ENCODE data around the gene MRPL1. TPM values are rescaled to one million over a fixed set of nuclear protein-coding genes. Genes with fewer than 3 reads are reported as not detected.
"Not testable (repeated sequence)": the region's sequence is repeated elsewhere in the genome, so short reads cannot be mapped to it uniquely, and the experiment has no call there.

Gene MRPL1
- total and polyA plus RNA-seq, 3 donors from 2014 or later = 11.5 to 17.9 (median 16.6) TPM

GRCh38 chr4:77930154-77930639 is 67.6 kb downstream of the MRPL1 start:
- no peak for TF ChIP-seq POLR2A (IDR thresholded peaks at IDR 0.05)
- TF ChIP-seq CTCF (IDR thresholded peaks at IDR 0.05) = no peak
- DNase-seq = no peak
- intact Hi-C loops (cut with DNase I; ENCODE audit: low total_unique reads) = no loop called here
- H3K4me1 ChIP-seq = no peaks in the 10 kb centered on the region
- no peaks in the 10 kb centered on the region for H3K27me3 ChIP-seq
- 96% methylated on average over 7 of the region's 7 CpGs for WGBS, 2 donors
- H3K4me3 ChIP-seq = no peak overlapping the region
- H3K36me3 ChIP-seq (ENCODE audit: low read depth, missing control alignments) = no peaks in the 10 kb centered on the region
- H3K9me3 ChIP-seq = no peaks in the 10 kb centered on the region
- H3K27ac ChIP-seq = no peak overlapping the region

GRCh38 chr4:77930876-77931275 is 68.2 kb downstream of the MRPL1 start:
- no peak for TF ChIP-seq CTCF (IDR thresholded peaks at IDR 0.05)
- TF ChIP-seq POLR2A (IDR thresholded peaks at IDR 0.05) = no peak

DNA sequence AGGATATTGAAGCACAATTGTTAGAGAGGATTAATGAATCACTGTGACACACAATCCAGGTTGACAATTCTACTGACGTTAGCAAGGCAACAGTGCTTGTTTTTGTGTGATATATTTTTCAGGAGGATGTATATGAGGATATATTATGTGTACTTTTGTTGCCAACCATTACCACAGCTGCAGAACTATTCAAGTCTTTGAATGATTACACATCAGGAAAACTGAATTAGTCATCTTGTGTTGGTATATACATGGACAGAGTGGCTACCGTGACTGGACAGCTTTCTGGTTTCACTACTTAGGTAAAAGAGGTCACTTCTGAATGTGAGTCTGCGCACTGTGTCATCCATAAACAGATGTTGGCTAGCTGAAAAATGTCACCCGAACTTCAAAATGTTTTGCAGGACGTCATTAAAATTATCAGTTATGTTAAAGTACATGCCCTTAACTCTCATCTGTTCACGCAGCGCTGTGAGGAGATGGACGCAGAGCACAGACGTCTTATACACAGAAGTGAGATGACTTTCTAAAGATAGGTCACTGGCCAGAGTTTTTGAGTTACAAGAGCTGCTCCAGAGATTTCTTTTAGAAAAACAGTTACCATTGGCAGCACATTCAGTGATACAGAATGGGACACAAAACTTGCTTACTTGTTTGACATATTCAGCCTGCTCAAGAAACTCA is 69.0 kb downstream of the MRPL1 start:
- H3K9me3 ChIP-seq = no peaks in the 10 kb centered on the region
- H3K4me1 ChIP-seq = no peaks in the 10 kb centered on the region
- H3K36me3 ChIP-seq (ENCODE audit: low read depth, missing control alignments) = no peaks in the 10 kb centered on the region
- H3K4me3 ChIP-seq = no peak overlapping the region
- WGBS, 2 donors = 76 to 77% methylated on average over 9 of the region's 9 CpGs
- H3K27me3 ChIP-seq = no peaks in the 10 kb centered on the region
- no peak overlapping the region for H3K27ac ChIP-seq
- TF ChIP-seq POLR2A (IDR thresholded peaks at IDR 0.05) (no peak), CTCF (IDR thresholded peaks at IDR 0.05) (no peak)
- DNase-seq = no peak
- intact Hi-C loops (cut with DNase I; ENCODE audit: low total_unique reads) = no loop called here

More at GRCh38 chr4:77930876-77931275, 68.2 kb downstream of the MRPL1 start:
- intact Hi-C loops (cut with DNase I; ENCODE audit: low total_unique reads) = no loop called here
- Histone ChIP-seq H3K9me3 (no peaks in the 10 kb centered on the region), H3K27ac (no peak overlapping the region), H3K4me3 (no peak overlapping the region), H3K4me1 (no peaks in the 10 kb centered on the region), H3K27me3 (no peaks in the 10 kb centered on the region), H3K36me3 (ENCODE audit: low read depth, missing control alignments) (no peaks in the 10 kb centered on the region)
- WGBS, 2 donors = 83 to 91% methylated on average over 4 of the region's 4 CpGs
- no peak for DNase-seq

- Histone ChIP-seq H3K4me3 (no peak overlapping the region), H3K36me3 (ENCODE audit: low read depth, missing control alignments) (no peaks in the 10 kb centered on the region), H3K27ac (no peak overlapping the region), H3K9me3 (no peaks in the 10 kb centered on the region), H3K27me3 (no peaks in the 10 kb centered on the region), H3K4me1 (no peaks in the 10 kb centered on the region)
- 94 to 96% methylated on average over 1 of the region's 1 CpG for WGBS, 2 donors
- no peak for DNase-seq
- no peak for TF ChIP-seq POLR2A (IDR thresholded peaks at IDR 0.05)
- TF ChIP-seq CTCF (IDR thresholded peaks at IDR 0.05) = no peak
- intact Hi-C loops (cut with DNase I; ENCODE audit: low total_unique reads) = no loop called here
Measured at GRCh38 chr4:77938560-77938959, 75.9 kb downstream of the MRPL1 start.

DNA sequence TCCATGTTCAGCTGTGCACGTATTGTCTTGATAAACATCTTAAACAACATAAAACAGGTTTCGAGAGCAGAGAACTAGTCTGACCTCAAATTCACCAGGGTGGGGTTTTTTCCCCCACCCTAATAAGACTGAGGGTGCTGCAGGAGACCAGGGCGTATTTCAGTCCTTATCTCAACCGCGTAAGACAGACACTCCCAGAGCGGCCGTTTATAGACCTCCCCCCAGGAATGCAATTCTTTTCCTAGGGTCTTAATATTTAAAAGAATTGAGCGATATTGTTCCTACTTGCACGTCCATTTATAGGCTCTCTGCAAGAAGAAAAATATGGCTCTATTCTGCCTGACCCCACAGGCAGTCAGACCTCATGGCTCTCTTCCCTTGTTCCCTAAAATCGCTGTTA is 83.3 kb downstream of the MRPL1 start:
- H3K27me3 ChIP-seq; H3K9me3 ChIP-seq; H3K27ac ChIP-seq; intact Hi-C loops (cut with DNase I; ENCODE audit: low total_unique reads); H3K4me1 ChIP-seq; H3K4me3 ChIP-seq; DNase-seq; H3K36me3 ChIP-seq (ENCODE audit: low read depth, missing control alignments): not testable (repeated sequence)
- 93 to 96% methylated on average over 10 of the region's 10 CpGs for WGBS, 2 donors
